Stomach (tissue), 4 donors: ENCODE results near the gene USP10.

Experiments
- POLR2A ChIP-seq, 4 donors: fragments of 450-650 bp; IDR thresholded peaks; one replicate each; pipeline ENCODE4 v1.6.1; 2016; ENCODE audit warnings: antibody characterized with exemption in 4 of 4, control low read depth in 2 of 4, mild to moderate bottlenecking in 1 of 4, moderate library complexity in 1 of 4
- TF ChIP-seq, protein P1 (sequence below), 7 experiments: fragments of 450-650 bp in 4 of 7; fragments of 200-600 bp in 3 of 7; sonication (generic) in 3 of 7; IDR thresholded peaks; one replicate each; pipeline ENCODE4 v1.5.1; 2016 to 2019; ENCODE audit warnings: antibody characterized with exemption in 7 of 7, control low read depth in 2 of 7, mild to moderate bottlenecking in 1 of 7

DNA sequence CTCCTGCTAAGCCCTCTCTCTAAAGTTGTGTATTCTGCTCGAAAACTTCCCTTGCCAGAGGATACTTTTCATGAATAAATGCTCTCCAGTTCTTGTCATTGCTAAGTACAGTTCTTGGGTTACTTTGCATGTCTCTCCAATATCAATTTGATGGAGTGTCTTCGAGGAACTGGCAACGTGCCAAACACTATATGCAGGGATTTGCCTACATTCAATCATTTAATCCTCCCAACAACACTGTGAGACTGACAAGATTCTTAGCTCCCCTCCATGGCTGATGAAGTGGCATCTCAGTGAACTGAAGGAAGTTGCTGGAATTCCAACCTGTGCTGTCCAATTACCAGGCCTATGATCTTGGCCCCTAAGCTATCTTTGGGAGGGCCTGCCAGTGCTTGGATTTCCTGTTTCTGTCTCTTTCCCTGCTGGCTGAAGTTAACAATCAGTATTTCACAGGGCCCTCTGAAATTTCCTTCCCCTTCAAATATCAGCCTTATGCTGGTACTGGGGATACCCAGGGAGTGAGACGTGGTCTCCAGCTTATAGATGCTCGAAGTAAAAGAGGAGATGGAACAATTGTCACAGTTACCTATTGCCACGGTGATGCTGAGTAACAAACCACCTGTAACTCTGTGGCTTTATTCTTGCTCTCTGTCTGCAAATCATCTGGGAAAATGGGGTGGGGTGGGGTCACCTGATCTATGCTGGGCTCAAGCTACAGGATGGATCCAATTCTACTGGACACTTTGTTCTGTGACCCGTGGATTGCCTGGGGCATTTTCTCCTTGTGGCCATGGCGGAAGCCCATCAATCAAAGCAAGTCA, 100.6 kb downstream of the USP10 start:
- TF ChIP-seq, protein P1, sequence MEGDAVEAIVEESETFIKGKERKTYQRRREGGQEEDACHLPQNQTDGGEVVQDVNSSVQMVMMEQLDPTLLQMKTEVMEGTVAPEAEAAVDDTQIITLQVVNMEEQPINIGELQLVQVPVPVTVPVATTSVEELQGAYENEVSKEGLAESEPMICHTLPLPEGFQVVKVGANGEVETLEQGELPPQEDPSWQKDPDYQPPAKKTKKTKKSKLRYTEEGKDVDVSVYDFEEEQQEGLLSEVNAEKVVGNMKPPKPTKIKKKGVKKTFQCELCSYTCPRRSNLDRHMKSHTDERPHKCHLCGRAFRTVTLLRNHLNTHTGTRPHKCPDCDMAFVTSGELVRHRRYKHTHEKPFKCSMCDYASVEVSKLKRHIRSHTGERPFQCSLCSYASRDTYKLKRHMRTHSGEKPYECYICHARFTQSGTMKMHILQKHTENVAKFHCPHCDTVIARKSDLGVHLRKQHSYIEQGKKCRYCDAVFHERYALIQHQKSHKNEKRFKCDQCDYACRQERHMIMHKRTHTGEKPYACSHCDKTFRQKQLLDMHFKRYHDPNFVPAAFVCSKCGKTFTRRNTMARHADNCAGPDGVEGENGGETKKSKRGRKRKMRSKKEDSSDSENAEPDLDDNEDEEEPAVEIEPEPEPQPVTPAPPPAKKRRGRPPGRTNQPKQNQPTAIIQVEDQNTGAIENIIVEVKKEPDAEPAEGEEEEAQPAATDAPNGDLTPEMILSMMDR (IDR thresholded peaks at IDR 0.05) = no peak
- TF ChIP-seq POLR2A (IDR thresholded peaks at IDR 0.05) = no peak
